ENCODE data around the gene SH3YL1.

The SH3YL1 gene

DNA sequence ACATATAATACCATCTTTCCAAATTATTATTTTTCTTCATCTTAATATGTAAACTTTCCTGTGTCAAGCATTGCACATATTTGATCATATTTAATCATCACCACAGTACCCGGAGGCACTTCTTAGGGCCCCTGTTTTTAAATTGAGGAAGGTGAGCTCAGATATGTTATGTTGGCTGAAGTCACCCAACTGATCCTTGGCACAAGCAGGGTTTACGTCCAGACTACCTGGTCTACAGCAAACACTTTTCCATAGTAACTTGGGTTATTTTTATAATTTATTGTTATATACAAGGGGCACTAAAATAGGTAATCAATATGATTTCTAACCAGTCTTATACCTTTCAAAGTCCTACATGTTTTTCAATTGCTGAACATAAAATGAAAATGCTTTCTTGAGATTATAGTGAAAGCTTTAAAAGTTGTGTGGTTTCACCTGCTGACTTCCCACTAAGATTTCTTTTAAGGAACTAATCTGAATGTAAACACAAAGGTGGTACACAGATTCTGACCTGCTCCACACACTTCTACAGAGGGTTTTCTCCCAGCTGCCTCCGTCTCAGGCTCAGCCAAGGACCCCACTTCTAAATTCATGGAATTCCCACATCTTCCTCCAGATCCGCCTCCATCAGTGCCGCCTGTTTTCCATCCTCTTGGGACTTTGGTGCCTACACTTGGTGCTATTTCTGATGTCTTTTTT is 52.2 kb downstream of the SH3YL1 start:
- DNase-seq = no peak

DNA sequence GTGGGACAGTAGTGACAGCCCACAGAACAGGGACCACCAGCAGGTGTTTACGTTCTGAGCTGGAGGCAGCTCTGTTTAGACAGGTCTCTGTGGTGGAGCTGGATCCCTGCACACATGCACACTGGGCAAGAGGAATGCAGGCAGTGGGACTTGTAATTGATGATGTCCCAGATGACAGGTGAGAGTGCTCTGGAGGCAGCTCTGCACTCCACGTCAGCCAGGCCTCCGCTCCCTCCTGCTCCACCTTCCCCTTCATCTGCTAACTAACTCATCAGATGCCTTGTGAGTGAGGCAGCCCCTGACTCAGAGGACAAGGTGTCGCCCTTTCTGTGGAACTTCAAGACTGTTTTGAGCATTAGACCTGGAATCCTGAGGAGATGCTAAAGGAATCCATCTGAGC is 53.2 kb downstream of the SH3YL1 start:
- DNase-seq = no peak

DNA sequence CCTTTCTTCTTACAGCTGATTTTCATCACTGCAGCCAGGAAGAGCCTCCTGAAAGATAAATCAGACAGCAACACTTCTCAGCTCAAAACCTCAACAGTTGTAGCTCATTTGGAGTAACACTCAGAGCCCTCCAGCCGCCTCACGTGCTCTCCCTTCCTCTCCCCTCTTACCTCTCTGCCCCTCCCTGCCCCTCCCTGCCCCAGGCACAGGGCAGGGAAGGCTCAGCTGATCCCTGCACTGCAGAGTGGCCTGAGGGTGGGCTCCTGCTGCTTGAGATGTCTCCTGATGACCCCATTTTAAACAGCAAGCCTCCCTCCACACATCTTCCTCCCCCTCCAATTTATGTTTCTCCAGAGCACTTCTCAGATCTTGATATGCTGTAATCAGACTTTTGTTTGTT is 54.4 kb downstream of the SH3YL1 start:
- no peak for DNase-seq

DNA sequence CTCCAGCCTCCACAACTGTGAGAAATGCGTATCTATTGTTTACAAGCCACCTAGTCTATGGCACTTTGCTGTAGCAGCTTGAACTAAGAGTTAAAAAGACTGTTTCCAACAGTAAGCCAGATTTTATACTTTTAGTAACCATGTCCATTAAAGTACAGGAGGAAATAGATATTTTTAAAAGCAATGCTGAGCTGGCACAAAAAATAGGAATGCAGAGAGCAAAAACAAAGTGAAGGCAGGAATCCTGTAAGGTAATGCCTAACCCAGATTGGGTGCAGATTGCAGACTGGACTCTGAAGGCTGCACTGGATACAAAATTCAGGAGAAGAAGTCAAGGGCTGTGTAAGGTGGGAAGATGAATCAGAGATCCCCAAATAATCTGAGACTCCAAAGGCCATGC is 55.5 kb downstream of the SH3YL1 start:
- no peak for DNase-seq

DNA sequence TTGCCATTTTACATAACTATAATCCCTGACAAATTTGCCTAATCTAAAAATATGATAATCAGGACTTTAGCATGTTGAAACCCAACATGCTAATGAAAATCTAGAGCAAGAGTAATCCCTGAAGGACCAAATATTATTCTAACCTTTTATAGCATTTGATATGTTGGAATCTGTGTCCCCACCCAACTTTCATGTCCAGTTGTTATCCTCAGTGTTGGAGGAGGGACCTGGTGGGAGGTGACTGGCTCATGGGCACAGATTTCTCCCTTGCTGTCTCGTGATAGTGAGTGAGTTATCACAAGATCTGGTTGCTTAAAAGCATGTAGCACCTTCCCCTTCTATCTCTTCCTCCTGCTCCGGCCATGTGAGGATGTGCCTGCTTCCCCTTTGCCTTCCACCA is 59.8 kb downstream of the SH3YL1 start:
- no peak for DNase-seq

DNA sequence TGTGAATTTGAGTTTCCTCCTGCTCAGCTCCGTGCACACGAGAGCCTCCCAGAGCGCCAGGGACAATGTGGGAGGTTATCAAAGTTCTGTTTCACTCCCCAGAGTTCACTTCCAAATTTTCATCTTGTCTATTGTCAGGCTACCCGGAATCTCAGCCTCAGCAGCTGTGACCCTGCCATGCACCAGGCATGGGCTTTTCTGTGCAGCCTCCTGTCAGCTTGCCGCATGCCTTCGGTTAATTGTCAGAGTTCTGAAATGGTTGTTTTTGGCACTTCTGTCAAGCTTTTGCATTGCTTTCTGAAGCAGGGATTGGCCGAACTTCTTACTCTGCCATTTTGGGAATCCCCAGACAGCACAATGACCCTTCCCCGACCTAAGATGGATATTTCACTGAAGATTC is 60.4 kb downstream of the SH3YL1 start:
- DNase-seq = no peak

DNA sequence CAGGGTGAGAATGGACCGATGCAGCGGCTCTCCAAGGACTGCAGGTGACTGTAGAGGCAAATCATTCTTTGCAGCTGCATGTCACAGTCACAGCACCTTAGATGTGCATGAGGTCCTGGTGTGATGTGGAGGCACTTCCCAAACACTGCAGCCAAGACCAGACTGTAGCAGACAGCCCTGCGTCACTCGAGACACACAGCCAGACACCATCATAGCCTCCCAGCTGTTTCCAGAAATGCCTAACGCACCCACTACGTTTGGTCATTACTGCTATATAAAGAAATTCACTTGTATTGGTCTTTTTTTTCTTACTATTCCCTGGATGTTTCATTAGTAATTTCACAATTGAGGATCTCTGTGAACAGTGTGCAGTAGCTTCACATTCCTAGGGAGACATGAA is 60.9 kb downstream of the SH3YL1 start:
- DNase-seq = no peak

DNA sequence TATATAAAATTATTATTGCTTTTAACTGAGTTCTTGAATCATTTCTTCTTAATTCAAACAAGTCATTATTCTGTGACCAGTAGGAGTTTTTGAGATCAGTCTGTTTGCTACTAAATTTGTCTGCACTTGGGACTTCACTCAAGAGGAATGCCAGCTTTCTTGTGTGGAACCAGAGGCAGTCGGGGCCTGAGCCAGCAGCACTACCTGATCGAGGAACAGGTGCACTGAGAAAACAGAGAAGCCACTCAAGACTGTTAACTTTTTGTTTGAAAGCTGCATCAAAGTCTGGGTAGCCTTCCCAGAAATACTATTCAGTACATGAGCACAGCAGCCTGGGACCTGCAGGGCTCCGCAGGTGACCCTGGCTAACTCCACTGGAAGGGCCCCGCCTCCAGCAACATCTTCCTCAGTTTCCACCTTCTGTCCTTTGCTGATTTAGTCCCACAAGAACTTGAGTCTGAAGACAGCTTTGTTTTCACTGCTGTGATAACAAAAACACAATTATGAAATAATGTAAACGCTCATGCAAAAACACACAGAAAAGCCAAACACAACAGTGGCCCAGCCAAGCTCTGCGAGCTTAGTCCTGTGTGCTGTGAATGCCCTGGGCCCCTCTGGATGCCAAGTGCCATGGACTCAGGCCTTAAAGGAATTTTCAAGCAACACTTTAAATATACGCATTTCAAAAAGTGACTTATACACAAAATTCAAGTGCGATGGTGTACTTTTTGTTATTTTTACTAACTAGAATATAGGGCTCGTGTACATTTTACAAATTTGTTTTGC is 62.0 kb downstream of the SH3YL1 start:
- DNase-seq = no peak

DNA sequence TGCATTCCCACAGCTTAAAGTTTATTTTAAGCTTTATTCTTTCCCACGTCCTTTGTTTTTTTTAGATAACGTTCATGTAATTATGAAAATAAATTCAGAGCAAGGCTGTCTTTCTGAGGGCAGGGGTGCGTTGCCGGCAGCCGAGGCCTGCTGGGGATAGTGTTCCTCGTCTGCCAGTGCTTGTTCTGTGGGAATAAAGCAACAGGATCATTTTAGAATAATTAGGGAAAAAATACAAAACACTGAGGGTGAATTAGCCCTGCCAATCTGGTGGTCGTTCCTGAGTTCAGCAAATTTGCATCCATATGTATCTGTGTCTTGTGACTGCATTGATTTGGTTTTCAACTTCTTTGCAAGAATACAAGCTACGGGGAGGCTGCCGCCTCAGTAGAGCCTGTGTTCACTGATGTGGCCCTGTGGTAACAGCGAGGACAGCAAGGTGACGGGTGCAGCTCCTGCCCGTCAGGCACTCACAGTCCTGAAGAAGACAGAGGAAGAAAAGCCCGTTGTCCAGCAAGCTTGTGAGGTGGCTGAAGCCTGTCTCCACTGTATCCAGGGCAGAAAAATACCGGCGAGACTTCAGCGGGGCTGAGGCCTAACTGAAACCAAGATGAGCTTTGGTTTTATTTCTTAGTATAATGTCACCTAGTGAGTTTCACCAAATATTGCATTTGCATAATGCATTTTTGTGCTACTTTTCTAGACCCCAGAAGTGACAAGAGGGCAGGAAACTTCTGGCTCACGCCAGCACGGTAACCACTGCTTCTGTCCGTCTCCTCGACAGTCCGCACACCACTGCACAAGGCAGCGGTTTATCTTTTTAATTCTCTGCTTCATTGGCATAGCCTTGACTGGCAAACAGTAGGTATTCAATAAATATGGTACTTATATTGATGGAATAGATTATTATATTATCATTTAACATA is 64.5 kb downstream of the SH3YL1 start:
- no peak for DNase-seq

DNA sequence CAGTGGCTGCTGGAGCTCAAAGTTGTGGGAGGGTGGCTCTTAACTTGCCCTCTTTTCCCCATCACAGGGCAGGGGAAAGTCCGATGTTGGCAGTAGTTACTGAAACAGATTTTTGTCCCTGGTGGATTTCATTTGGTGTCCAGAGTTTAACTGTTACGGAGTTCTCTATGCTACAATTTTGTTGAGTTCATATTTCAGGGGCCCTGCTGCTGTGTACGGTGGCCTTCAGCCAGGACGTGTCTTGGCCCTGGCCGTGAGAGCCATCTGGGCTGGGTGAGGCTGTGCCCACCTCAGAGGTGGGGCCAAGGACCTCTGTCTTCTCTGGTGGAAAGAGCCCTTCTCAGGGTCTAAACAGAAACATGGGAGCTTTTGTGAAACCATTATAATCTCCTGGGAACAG is 67.4 kb downstream of the SH3YL1 start:
- no peak for DNase-seq

DNA sequence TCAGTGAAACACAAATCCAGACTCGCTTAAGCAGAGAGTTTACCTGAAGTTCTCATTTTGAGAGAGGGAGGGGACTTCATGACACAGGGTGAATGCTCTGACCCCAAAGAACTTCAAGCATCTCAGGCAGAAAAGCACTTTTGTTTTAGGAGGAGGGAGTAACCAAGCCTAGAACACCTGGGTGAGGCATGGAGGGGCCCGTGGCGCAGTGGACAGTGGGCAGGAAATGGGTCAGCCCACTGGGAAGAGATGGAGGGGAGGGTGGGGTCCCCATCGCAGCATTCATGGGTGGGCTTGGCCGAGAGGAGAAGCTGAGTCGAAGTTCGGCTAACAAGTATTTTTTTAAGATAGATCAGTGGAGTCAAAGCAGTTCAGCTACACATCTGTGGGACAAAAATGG is 67.9 kb downstream of the SH3YL1 start:
- DNase-seq = no peak

DNA sequence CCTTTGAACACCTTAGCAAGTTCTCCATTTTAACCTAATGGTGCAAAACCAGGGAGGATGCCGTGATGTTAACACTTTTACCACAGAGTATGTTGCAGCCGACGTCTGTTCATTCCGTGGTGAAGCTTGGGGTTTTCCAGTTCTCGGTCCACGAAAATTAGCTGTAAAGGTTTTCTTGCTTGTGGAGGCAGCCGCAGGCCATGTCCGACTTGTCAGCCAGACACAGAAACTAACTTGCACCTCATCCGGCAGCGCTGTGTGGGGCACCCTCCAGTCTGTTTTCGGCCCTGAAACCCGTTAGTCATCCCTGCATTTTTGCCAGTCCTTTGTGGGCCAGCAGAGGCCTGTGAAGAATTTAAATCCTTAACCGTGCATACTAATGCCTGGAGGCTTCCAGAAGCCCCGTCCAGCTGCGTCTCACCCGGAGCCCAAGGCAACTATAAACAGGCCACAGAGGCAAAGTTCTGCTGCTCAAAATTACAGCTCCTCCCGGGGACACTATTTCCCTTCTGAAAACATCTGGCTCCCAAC is 70.6 kb downstream of the SH3YL1 start:
- DNase-seq = no peak

DNA sequence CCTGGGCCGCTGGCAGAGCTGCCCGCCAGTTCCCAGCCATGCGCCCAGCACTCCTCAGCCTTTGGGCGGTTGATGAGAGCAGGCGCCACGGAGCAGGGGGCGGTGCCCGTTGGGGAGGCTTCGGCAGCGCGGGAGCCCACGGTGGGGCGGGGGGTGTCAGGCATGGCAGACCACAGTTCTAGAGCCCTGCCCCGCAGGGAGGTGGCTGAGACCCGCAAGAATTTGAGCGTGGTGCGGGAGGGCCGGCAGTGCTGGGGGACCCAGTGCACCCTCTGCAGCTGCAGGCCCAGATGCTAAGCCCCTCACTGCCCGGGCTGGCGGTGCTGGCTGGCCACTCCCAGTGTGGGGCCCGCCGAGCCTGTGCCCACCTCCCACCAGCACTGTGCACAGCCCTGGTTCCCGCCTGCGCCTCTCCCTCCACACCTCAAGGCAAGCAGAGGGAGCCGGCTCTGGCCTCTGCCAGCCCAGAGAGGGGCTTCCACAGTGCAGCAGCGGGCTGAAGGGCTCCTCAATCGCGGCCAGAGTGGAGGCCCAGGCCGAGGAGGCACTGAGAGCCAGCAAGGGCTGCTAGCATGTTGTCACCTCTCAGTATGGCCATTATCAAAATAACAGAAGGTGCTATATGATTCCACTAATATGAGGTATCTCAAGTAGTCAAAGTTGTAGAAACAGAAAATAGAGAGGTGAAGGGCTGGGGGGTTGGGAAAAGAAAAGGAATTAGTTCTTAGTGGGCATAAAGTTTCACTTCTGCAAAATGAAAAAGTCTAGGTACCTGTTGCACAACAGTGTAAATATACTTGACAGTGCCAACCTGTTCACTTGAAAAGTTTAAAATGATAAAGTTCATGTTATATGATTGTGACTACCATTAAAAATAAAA is 72.3 kb downstream of the SH3YL1 start:
- DNase-seq = no peak

DNA sequence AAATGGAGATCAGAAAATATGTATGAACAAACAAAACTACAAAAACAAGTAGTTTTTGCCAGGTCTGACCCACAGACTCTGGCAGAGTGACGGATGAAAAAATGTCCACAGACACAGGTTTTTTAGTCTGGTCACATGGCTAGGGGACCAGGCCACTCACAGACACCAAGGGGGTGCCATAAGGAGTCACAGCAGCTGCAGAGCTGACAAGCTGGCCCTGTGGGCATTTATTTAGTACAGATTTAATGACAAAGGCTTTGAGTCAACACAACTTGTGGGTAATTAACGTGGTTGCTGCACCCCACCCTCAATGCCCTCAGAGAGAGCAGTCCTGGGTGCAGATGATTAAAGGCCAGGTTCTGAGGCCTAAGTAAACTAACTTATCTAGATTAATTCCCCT is 76.0 kb downstream of the SH3YL1 start:
- DNase-seq = no peak

DNA sequence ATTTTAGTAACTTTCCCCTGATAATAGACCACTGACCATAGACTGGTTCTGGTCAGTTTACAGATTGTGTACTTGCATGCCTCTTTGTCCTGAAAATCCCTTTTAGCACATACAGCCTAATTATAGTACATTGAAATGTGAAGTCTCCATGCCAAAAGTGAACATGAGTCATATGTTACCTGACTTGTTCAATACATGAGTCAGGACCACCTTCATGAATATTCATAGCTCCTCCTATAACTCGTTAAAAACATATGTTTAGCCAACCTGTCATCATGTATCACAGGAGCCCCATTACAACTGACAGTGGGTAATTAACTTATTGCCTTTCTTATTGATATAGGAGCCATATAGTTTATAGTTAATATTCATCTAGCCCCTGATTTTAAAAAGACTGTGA is 78.6 kb downstream of the SH3YL1 start:
- no peak for DNase-seq

DNA sequence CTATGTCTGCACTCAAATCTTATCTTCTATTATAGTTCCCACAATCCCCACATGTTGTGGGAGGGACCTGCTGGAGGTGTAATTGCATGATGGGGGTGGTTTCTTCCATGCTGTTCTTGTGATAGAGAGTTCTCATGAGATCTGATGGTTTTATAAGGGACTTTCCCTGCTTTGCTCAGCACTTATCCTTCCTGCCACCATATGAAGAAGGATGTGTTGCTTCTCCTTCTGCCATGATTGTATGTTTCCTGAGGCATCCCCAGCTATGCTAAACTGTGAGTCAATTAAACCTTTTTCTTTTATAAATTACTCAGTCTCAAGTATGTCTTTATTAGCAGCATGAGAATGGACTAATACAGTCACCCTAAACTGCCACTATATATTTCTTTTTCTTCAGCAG is 79.1 kb downstream of the SH3YL1 start:
- no peak for DNase-seq

DNA sequence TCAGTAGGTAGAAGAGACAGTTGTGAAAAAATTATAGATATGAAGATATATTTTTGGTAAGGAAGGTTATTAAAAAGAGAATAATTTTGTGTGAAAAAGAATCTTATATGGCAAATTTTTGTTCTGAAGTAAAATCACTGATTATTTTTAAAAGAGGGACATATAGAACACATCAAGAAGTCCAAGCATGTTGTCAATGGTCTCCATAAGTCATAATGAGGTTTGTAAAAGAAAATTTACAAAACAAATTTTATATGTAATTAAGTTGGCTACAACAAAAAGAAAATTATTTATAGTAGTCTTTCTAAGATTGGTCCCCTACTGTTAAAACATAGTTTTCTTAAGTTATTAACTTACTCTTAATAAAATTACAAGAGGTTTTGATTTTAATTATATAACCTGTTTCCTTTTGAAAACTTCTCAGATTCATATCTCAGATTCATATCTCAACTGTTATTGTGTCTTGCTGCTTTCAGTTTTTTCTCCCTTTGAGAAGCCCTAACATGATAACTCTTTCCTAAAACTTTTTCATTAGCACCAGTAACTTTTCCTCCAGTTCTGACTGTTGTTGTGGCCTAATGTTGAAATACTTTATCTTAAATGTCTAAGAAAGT is 81.2 kb downstream of the SH3YL1 start:
- DNase-seq = no peak

DNA sequence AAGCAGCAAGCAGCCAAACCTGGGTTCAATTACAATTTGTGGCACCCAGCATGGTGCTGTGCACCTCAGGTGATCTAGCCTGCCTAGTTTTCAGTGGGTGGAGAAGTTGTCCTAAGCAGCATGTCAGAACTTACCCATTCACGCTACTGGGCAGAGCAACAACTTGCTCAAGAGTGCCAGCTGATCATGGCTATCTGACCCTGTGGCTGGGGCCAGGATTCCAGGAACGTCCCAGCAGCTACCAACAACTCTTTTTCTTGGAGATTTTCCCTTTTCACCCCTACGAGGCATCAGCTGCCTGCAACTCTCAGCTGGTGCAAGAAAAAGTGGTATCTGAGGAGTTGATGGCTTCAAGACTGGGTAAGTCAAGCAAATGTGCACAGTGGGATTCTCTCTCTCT is 83.5 kb downstream of the SH3YL1 start:
- no peak for DNase-seq

DNA sequence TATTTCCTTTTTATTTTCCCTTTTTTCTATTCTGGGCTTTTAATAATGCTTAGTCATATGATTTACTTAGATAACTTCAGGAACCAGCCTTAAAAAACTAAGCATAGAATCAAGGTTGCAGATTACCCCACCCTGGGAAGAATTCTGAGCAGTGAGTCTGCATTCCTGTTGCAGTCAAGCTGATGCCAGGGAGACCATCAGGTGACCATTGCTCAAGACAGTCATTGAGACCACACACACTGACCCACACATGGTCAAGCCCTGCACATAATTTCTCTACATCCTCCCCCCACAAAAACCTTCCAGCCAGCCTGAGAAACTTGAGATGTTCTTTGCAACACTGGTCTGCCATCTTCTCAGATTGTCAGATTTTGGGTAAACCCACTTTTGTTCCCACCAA is 83.9 kb downstream of the SH3YL1 start:
- DNase-seq = no peak

DNA sequence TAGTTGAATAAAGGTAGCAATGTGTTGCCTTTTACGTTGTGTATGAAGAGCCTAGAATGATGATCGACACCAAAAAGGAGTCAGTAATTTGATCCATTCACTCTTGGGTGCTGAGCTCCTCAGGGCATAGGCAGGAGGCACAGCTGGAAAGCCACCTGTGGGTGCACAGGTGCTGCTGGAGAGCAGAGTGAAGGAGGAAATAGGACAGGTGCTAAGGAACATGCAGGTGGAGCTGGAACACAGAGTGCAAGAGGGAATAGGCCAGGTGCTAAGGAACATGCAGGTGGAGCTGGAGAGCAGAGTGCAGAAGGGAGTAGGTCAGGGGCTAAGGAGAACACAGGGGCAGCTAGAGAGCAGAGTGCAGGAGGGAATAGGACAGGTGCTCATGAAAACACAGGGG is 86.1 kb downstream of the SH3YL1 start:
- DNase-seq = no peak

DNA sequence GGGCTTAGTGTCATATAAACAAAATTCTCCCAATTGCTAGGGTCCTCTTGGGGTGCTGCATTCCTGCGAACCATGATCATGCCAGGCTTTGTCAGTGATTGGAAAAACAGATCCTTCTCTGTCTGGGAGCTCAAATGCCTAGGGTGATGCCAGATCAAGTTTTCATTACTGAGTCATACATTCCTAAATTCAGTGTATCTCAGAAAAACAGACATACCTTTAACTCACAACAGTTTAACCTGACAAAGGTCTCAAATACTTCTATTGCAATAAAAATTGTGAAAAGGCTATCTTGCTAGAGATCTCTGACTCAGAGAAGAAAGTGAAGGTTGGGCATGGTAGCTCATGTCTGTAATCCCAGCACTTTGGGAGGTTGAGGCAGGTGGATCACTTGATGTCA is 86.9 kb downstream of the SH3YL1 start:
- no peak for DNase-seq

Data from activated naive CD4-positive, alpha-beta T cell treated with anti-CD3 and anti-CD28 coated beads, Interleukin-2, amount 50 U/mL, for 16 hours (primary cell).